ENCODE results near the gene C9orf50. TPM values are rescaled to one million over a fixed set of nuclear protein-coding genes. Genes with fewer than 3 reads are reported as not detected.

The C9orf50 gene
- total RNA-seq, 1 experiment from 2014 or later = not detected

GRCh38 chr9:129612815-129613519 is 7.9 kb downstream of the C9orf50 start:
- Histone ChIP-seq H2AK5ac (ENCODE audit: insufficient read length, low read length) (no peak overlapping the region), H2BK20ac (ENCODE audit: low read depth, low read length, poor library complexity, severe bottlenecking) (no peak overlapping the region), H3K79me1 (ENCODE audit: insufficient read depth, low read depth, low read length, poor library complexity, severe bottlenecking) (no peaks in the 10 kb centered on the region), H2BK5ac (ENCODE audit: insufficient read length, low read length) (no peak overlapping the region), H4K8ac (replicated peaks; ENCODE audit: insufficient read length, low read depth, low read length) (no peak overlapping the region), H2BK120ac (ENCODE audit: low read depth, low read length, poor library complexity, severe bottlenecking) (no peak overlapping the region), H3K23ac (ENCODE audit: insufficient read length, low read depth, low read length) (no peak overlapping the region), H4K91ac (ENCODE audit: insufficient read length, low read depth, low read length) (no peak overlapping the region), H3K9me3 (ENCODE audit: control insufficient read depth, low read depth, low read length) (no peaks in the 10 kb centered on the region), H2AFZ (ENCODE audit: low read length) (no peak overlapping the region), H3K9ac (ENCODE audit: extremely low read depth, insufficient read length, low read length) (no peak overlapping the region), H4K5ac (ENCODE audit: insufficient read length, low read depth, low read length) (no peak overlapping the region), H3K27me3 (ENCODE audit: insufficient read depth, low read length) (no peaks in the 10 kb centered on the region), H3K4me1 (ENCODE audit: insufficient read depth, low read length) (no peaks in the 10 kb centered on the region), H3T11ph (ENCODE audit: low read length) (no peak overlapping the region), H3K4me2 (ENCODE audit: insufficient read depth, insufficient read length, low read length) (no peak overlapping the region), H3K4ac (ENCODE audit: low read depth, low read length) (no peak overlapping the region), H2BK12ac (ENCODE audit: insufficient read length, low read depth, low read length) (no peak overlapping the region), H3K23me2 (ENCODE audit: insufficient read length, low read depth, low read length, poor library complexity, severe bottlenecking) (peaks cover 5% of the 10 kb centered on the region), H3K27ac (ENCODE audit: insufficient read length, low read depth, low read length) (no peak overlapping the region), H2BK15ac (ENCODE audit: low read depth, low read length) (no peak overlapping the region), H3K56ac (ENCODE audit: insufficient read length, low read depth, low read length) (no peak overlapping the region), H4K20me1 (ENCODE audit: control insufficient read depth, insufficient read depth, insufficient read length) (no peaks in the 10 kb centered on the region), H3K79me2 (ENCODE audit: insufficient read depth, low read length) (no peaks in the 10 kb centered on the region), H3K14ac (ENCODE audit: insufficient read depth, low read length) (no peak overlapping the region), H3K18ac (ENCODE audit: insufficient read length, low read depth, low read length) (no peak overlapping the region)
- Mint-ChIP-seq H3K27ac (no peak overlapping the region), H3K9me3 (no peaks in the 10 kb centered on the region; a peak in 1 of 5 replicates), H3K4me3 (no peak overlapping the region), H3K27me3 (ENCODE audit: low read depth) (peaks cover 56% of the 10 kb centered on the region), H3K36me3 (ENCODE audit: insufficient read depth in 1 of 3, low read depth in 3 of 3) (no peaks in the 10 kb centered on the region), H3K4me1 (peaks cover 16 to 20% of the 10 kb centered on the region in 2 experiments)
- WGBS (ENCODE audit: extremely low coverage, insufficient read length, low lambda C conversion rate) = no CpG with 5 or more reads among the region's 15 CpGs
- TF ChIP-seq CTCF (conservative IDR thresholded peaks at IDR 0.05) = no peak
- DNase-seq = no peak

Data from H9 (cell line).